Endothelial cell of umbilical vein (primary cell): Measurements from ENCODE around the gene PRKCD. TPM values are rescaled to one million over a fixed set of nuclear protein-coding genes. Genes with fewer than 3 reads are reported as not detected.

Source experiments
- BruUV-seq: library from RNA; stranded (reverse); fragments of 400-500 nt; replicated peaks from 2 replicates; lab custom pipeline; 2021; lab: Mats Ljungman, UMichigan
- CTCF ChIA-PET: fragments of 300-600, 350-600 bp; sonication (Branson Sonifier 250); formaldehyde crosslinking; loops from one replicate; lab custom pipeline; 2021; ENCODE audit warnings: antibody characterized with exemption, inconsistent platforms; lab: Charles Lee
- POLR2A ChIA-PET: fragments of 300-600, 350-600 bp; sonication (Branson Sonifier 250); formaldehyde crosslinking; loops from one replicate; lab custom pipeline; 2021; ENCODE audit warnings: antibody characterized with exemption, inconsistent platforms; lab: Charles Lee
- DNase-seq: peaks from one replicate; pipeline ENCODE4 v3.0.0-alpha.2; 2011; ENCODE audit warnings: low read depth, low spot score
- FAIRE-seq: peaks from 2 replicates; lab custom pipeline; 2011; peaks lifted over from hg19 to GRCh38; lab: Jason Lieb, UNC
- H2AFZ ChIP-seq: 2 replicates; pipeline ENCODE4 v1.6.0; 2012; ENCODE audit warnings: low read depth, low read length, control low read depth, inconsistent platforms
- H3K27ac ChIP-seq: 2 replicates; pipeline ENCODE4 v1.5.1; 2011; ENCODE audit warnings: low read depth, mild to moderate bottlenecking, control low read depth, low read length, moderate library complexity; ENCODE audit not compliant: insufficient read depth
- H3K27me3 ChIP-seq, 2 experiments: 2 replicates each; pipeline versions ENCODE4 v1.6.0 to v1.6.1; 2011; ENCODE audit warnings: low read length in 2 of 2, mixed read lengths in 1 of 2; ENCODE audit not compliant: control insufficient read depth in 2 of 2, insufficient read depth in 2 of 2
- H3K36me3 ChIP-seq, 2 experiments: 2 replicates in 1 of 2; 3 replicates in 1 of 2; pipeline ENCODE4 v1.5.1; 2011; ENCODE audit warnings: low read length in 2 of 2, mild to moderate bottlenecking in 1 of 2, moderate library complexity in 1 of 2; ENCODE audit not compliant: control insufficient read depth in 2 of 2, insufficient read depth in 2 of 2; ENCODE audit errors: extremely low read depth in 1 of 2
- H3K4me1 ChIP-seq: 3 replicates; pipeline ENCODE4 v1.5.1; 2011; ENCODE audit warnings: mild to moderate bottlenecking, low read length; ENCODE audit not compliant: control insufficient read depth, insufficient read depth; ENCODE audit errors: extremely low read depth
- H3K4me2 ChIP-seq: 2 replicates; pipeline ENCODE4 v1.6.1; 2011; ENCODE audit warnings: low read length, control low read depth, mixed read lengths; ENCODE audit not compliant: insufficient read depth
- H3K4me3 ChIP-seq, 3 experiments: fragments of 200-600 bp in 1 of 3; sonication (generic), shearing (Covaris generic) in 1 of 3; replicated peaks in 1 of 3; 2 replicates each; pipeline ENCODE4 v1.5.1; 2011 to 2016; ENCODE audit warnings: control low read depth in 3 of 3, low read length in 3 of 3, mild to moderate bottlenecking in 2 of 3, inconsistent platforms in 1 of 3, low read depth in 1 of 3, moderate library complexity in 1 of 3; ENCODE audit not compliant: insufficient read depth in 1 of 3
- H3K79me2 ChIP-seq: 2 replicates; pipeline ENCODE4 v1.6.0; 2012; ENCODE audit warnings: low read length, inconsistent platforms; ENCODE audit not compliant: control insufficient read depth, insufficient read depth
- H3K9ac ChIP-seq: replicated peaks from 2 replicates; pipeline ENCODE3; 2011; ENCODE audit warnings: low read length, control low read depth; ENCODE audit not compliant: insufficient read depth; ENCODE audit errors: extremely low read depth
- H3K9me1 ChIP-seq: replicated peaks from 3 replicates; pipeline ENCODE4 v1.6.0; 2011; ENCODE audit warnings: mild to moderate bottlenecking, low read length; ENCODE audit not compliant: control insufficient read depth, insufficient read depth; ENCODE audit errors: extremely low read depth
- H3K9me3 ChIP-seq: replicated peaks from 2 replicates; pipeline ENCODE4 v1.5.1; 2012; ENCODE audit warnings: low read length, inconsistent platforms; ENCODE audit not compliant: control insufficient read depth, insufficient read depth
- H4K20me1 ChIP-seq: replicated peaks from 2 replicates; pipeline ENCODE3; 2011; ENCODE audit warnings: mild to moderate bottlenecking, low read length; ENCODE audit not compliant: control insufficient read depth, insufficient read depth; ENCODE audit errors: extremely low read depth
- EZH2 ChIP-seq: IDR thresholded peaks from 2 replicates; pipeline ENCODE4 v1.6.1; 2012; ENCODE audit warnings: borderline replicate concordance, low read depth, mild to moderate bottlenecking, moderate library complexity, low read length, inconsistent platforms; ENCODE audit not compliant: severe bottlenecking
- FOS ChIP-seq: IDR thresholded peaks from 2 replicates; pipeline ENCODE4 v1.6.1; 2011; ENCODE audit warnings: mild to moderate bottlenecking, low read length, moderate library complexity, borderline replicate concordance; ENCODE audit not compliant: insufficient read depth
- GATA2 ChIP-seq: IDR thresholded peaks from 2 replicates; pipeline ENCODE4 v1.7.0; 2011; ENCODE audit warnings: low read depth, mild to moderate bottlenecking, moderate library complexity, mixed read lengths, low read length; ENCODE audit not compliant: insufficient read length, insufficient read depth
- JUN ChIP-seq: IDR thresholded peaks from 2 replicates; pipeline ENCODE4 v1.6.1; 2011; ENCODE audit warnings: borderline replicate concordance, low read depth; ENCODE audit not compliant: insufficient read length, insufficient read depth
- MAX ChIP-seq: IDR thresholded peaks from 2 replicates; pipeline ENCODE4 v1.6.1; 2011; ENCODE audit not compliant: insufficient read depth, insufficient read length
- MYC ChIP-seq: IDR thresholded peaks from one replicate; pipeline ENCODE4 v1.6.1; 2011; ENCODE audit warnings: mild to moderate bottlenecking, low read depth, low read length
- POLR2A ChIP-seq: IDR thresholded peaks from 2 replicates; pipeline ENCODE4 v1.6.1; 2012; ENCODE audit warnings: low read depth, mild to moderate bottlenecking, control low read depth, low read length
- POLR2AphosphoS5 ChIP-seq: IDR thresholded peaks from 2 replicates; pipeline ENCODE4 v1.6.1; 2012; ENCODE audit warnings: low read depth, mild to moderate bottlenecking, control low read depth, low read length, moderate library complexity; ENCODE audit not compliant: insufficient read depth
- dilution Hi-C: fragments of 300-500 bp; cut with MboI; formaldehyde crosslinking; loops from one replicate; pipeline ENCODE4 v1.15.0; 2019; ENCODE audit warnings: low sequenced_read_pairs; ENCODE audit not compliant: extremely low pct_ligation_motif_present
- intact Hi-C: fragments of 100-400 bp; cut with micrococcal nuclease; formaldehyde crosslinking; loops from one replicate; pipeline ENCODE4 v1.10.0; 2022
- polyA plus RNA-seq, 4 experiments: library from polyadenylated mRNA; depleted of rRNA in 3 of 4; stranded (reverse) in 3 of 4; unstranded in 1 of 4; fragments of >200 nt; gene quantifications; 2 replicates each; pipeline versions ENCODE4 v1.2.1 to v1.2.3, GENCODE V29; 2011 to 2012; ENCODE audit warnings: missing spikeins in 1 of 4
- total RNA-seq: library from RNA; stranded (reverse); gene quantifications from 2 replicates; pipeline ENCODE4 v1.2.3, GENCODE V29; 2021
- TF ChIP-seq, protein P1 (sequence below), 2 donors: IDR thresholded peaks; 1 replicate in 1 of 2; 2 replicates in 1 of 2; pipeline ENCODE4 v1.5.1; 2011; ENCODE audit warnings: low read length in 2 of 2, mild to moderate bottlenecking in 2 of 2, moderate library complexity in 2 of 2, control low read depth in 1 of 2, inconsistent platforms in 1 of 2, low read depth in 1 of 2; ENCODE audit not compliant: insufficient read depth in 1 of 2; ENCODE audit errors: extremely low read depth in 1 of 2

Gene PRKCD
- total and polyA plus RNA-seq, 2 donors (not counting 3 experiments of a cell fraction or from before 2014, with no cell fraction given): 15.5 to 19.0 TPM

GRCh38 chr3:53234841-53235232 is 73.8 kb downstream of the PRKCD start:
- Histone ChIP-seq H3K9me3 (no peaks in the 10 kb centered on the region), H3K9me1 (no peaks in the 10 kb centered on the region), H3K4me3 (no peak overlapping the region), H4K20me1 (no peaks in the 10 kb centered on the region), H3K27ac (no peak overlapping the region), H3K27me3 (no peaks in the 10 kb centered on the region), H3K36me3 (peaks cover 33 to 53% of the 10 kb centered on the region in 2 experiments), H3K4me1 (peaks cover 39% of the 10 kb centered on the region), H2AFZ (no peak overlapping the region), H3K79me2 (peaks cover 46% of the 10 kb centered on the region), H3K9ac (no peak overlapping the region), H3K4me2 (no peak overlapping the region)
- TF ChIP-seq POLR2A (no peak), JUN (no peak), POLR2AphosphoS5 (no peak), EZH2 (no peak), MYC (no peak), FOS (no peak), GATA2 (no peak), MAX (no peak)
- TF ChIP-seq, protein P1, sequence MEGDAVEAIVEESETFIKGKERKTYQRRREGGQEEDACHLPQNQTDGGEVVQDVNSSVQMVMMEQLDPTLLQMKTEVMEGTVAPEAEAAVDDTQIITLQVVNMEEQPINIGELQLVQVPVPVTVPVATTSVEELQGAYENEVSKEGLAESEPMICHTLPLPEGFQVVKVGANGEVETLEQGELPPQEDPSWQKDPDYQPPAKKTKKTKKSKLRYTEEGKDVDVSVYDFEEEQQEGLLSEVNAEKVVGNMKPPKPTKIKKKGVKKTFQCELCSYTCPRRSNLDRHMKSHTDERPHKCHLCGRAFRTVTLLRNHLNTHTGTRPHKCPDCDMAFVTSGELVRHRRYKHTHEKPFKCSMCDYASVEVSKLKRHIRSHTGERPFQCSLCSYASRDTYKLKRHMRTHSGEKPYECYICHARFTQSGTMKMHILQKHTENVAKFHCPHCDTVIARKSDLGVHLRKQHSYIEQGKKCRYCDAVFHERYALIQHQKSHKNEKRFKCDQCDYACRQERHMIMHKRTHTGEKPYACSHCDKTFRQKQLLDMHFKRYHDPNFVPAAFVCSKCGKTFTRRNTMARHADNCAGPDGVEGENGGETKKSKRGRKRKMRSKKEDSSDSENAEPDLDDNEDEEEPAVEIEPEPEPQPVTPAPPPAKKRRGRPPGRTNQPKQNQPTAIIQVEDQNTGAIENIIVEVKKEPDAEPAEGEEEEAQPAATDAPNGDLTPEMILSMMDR (IDR thresholded peaks at IDR 0.05; ENCODE audit: extremely low read depth in 1 of 2, insufficient read depth in 1 of 2, low read depth in 1 of 2, low read length in 2 of 2): no peak
- DNase-seq (no peak), FAIRE-seq (no peak)
- dilution Hi-C loops (no loop called here), intact Hi-C loops (no loop called here)
- BruUV-seq: no TSS peak
- POLR2A ChIA-PET: no interaction called here
- CTCF ChIA-PET: no interaction called here
